DMS 273 (cell line): ENCODE data around the gene PRCC.
A peak's percentile ranks its signal among the peaks of the same experiment; 100 is the strongest.

Experiments used
- DNase-seq: peaks from one replicate; lab custom pipeline; 2025; ENCODE audit not compliant: unreplicated experiment; lab: John Stamatoyannopoulos, UW

PRCC gene

GRCh38 chr1:156795374-156795733 lies 28.0 kb downstream of the PRCC start:
- no peak for DNase-seq

DNA sequence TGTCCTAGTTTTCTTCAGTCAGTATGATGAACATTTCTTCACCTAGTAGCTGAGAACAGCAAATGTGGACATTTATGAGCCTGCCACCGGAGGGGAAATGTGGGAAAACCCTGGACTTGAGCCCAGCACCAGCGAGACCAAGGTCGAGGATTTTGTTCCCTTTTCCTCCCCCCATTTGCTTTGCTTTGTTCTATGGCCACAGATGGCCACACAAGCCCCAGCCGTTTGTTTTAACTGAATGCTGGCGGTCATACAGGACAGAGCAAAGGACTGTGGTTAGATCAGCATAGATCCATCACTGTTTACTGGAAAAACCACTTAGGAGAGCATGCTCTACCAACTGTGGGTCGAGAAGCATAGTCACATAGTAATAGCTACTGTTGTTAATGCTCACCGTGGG lies 28.5 kb downstream of the PRCC start:
- no peak for DNase-seq

GRCh38 chr1:156796340-156797097 lies 29.2 kb downstream of the PRCC start:
- DNase-seq = no peak

GRCh38 chr1:156797212-156797871 lies 30.0 kb downstream of the PRCC start:
- peak; percentile 86 for DNase-seq

DNA sequence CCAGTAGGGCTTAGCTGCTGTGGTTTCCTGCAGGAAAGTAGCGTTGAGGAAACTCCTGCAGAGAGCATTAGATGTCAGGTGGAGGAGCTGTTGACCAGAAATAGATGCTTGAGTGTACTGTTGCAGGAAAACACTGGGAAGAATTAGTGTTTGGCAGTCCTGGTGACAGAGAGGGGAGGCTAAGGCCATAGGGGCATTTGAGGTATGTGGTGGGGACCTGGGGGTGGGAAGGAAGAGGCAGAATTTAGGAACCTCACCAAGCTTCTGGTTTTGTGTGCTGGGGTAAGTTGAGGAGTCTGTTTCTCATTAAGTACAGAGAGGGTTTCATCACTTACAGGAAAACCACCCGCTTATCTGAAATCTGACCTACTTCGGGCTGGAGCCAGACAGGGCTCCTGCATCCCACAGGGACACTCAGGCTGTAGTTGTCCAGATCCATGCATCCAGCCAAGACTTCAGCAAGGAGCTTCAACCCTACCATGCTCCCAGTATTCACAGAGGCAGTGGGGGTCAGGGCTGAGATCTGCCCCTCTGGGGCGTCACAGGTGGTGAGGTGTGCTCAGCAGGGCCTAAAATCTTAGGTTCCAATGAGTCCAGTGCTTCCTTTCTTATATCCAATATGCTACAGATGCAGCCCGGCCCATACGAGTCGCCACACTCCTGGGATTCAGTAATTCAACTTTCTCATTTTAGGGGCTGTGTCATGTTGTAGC lies 34.2 kb downstream of the PRCC start:
- DNase-seq = peak; percentile 84

GRCh38 chr1:156802421-156802935 lies 35.1 kb downstream of the PRCC start:
- no peak for DNase-seq

- no peak for DNase-seq
Measured at GRCh38 chr1:156803086-156803851, 35.9 kb downstream of the PRCC start.

- DNase-seq = peak; percentile 54
Measured at GRCh38 chr1:156804026-156804425, 36.7 kb downstream of the PRCC start.

DNA sequence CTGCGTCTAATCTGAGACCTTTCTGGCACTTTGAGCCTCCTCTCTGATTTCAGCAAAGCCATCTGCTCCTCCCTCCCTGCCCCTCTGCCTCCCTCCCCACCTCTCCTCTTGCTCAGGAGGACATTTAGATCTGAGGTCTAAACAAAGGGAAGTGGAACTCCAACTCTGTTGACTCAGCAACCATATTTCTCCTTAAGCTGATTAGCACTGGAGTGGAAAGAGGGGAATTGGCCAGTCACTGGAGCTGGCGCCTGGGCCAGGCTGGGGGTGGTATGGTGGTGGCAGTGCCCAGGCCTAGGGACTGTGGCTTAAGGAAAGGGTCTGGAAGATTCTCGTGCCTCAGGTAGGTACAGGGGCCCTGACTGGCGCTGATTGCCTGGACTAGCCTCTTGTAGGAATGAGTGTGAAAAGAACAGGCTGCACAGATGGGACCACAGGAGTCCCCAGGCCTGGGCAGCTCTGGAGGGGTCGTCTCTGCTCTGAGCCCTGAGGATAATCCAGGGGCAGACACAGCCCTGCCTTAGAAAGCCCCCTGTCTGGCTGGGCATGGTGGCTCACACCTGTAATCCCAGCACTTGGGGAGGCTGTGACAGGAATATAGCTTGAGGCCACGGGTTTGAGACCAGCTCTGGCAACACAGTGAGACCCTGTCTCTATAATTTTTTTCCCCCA lies 37.4 kb downstream of the PRCC start:
- peak; percentile 96 for DNase-seq

- peak; percentile 97 for DNase-seq
Measured at GRCh38 chr1:156805766-156806511, 38.6 kb downstream of the PRCC start.

DNA sequence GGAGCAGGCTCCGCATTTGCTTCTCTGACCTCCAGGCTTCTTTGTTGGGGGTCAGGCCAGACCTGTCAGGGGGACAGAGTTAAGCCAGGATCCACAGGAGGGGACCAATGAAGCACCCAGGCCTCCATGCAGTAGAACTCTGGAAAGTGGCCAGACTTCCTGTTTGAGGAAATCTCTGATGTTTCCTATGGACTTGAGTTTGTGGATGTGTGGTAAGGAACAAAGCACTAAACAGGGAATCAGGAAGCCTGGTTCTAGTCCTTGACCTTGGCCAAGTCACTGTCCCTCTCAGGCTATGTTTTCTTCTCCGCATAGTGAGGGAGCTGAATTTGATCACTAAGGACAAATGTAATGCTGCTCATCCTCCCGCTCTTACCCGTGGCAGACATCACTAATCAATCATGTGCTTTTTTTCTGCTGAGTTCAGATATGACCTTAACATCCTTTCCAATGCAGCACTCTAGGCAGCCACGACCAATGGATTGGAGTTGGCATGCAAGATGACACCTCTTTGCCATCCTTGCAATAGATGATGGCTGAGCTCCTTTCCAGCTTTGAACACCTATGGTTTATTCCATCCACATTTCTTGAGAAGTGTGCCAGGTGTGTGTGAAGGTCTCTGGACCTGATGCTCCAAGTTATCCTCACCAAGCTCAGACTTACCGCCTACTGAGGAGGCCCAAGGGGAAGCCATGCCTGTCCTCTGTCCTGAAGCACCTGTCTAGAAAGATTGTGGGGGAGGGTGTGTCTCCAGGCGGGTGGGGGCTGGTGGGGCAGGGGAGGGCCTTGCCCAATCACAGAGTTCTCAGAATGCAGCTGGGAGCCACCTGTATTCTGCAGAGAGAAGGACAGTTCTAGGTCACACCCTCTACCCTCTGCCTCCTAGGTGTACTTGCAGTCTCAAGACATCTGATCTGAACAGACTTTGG lies 39.4 kb downstream of the PRCC start:
- DNase-seq = peak; percentile 82

DNA sequence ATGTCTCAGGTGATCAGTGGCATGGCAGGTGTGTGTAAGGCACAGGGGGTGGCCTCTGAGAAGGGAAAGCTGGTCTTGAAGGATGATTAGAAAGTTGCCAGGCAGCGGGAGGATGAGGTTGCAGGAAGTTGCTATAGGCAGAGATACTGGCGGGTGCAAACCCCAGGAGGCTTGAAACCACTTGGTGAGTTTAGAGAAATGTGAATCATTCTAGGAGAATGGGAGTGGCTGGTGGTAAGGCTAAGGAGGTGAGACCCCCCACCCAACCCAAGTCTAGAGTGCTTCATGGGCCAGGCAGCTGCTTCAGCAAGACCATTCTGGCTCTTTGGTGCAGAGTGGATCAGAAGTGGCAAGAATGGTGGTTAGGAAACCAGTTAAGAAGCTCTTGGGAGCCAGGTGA lies 40.3 kb downstream of the PRCC start:
- no peak for DNase-seq

DNA sequence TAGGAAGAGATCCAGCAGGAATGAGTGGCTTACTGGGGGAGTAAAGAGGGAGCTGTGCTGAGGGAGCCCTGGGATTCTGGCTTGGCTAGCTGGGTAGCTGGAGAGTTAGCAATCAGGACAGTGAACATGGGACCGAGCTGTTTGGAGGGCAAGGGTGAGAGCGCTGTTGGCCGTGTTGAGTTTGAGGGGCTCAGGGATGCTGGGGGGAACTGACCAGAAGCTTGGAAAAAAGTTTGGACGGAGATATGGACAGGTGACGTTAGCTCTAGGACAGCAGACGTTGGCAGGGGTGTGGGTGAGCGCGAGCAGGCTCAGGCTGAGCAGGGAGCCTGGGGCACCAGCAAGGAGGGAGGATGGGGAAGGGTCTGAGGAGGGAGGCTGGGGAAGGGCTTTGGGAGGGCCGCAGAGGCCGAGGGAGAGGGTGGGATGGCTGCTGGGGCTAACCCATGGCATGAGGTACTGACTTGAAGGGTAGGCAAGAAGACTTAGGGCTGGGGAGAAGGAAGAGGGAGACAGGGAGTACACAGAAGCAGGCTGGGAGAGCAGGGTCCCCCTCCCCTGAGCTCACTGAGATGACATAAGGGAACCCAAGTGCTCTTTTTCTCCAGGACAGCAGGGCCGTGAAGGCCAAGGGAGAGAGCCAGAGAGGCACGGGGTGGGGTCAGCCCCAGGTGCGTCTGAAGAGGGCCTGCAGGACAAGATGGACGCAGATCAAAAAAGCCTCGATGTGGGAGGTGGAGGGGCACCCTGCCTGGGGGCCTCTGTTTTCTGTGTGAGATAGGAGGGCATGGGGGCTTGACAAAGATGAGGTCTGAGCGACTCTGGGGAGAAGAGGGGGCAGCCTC lies 41.1 kb downstream of the PRCC start:
- DNase-seq = no peak

DNA sequence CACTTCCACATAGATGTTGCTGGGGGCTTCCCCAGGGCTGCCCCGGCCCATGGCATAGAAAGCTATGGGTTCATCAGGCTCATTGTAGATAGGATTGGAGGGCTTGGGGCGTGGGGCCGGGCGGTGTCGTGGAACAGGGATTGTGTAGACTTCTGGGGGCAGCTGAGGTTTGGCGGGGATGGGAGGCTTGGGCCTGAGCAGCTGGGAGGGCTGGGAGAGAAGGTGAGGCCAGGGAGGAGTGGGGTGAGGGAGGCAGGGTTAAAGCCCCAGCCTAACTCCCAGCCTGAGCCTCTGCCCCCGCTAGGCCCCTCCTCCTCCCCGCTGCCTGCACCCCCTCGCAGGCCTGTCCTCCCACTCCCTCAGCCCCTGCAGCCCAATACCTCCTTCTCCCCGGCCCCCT lies 41.9 kb downstream of the PRCC start:
- DNase-seq = no peak

- no peak for DNase-seq
Measured at GRCh38 chr1:156809711-156810366, 42.5 kb downstream of the PRCC start.

DNA sequence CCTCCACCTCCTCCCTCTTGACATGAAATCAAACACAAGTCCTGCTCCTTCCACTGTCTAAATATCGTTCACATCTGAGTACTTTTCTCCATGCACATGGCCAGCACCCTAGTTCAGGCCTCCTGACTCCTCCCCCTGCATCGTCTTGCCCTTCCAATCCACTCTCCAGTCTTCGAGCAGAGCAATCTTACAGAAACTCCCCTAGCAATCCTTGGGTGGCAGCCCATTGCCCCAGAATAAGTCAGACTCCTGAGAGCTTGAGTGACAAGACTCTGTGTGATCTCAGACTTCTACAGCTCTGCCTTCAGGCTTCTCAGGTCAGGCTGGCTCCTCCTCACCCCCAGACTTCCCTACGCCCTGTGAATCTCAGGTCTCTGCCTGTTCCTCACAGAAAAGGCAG lies 43.8 kb downstream of the PRCC start:
- no peak for DNase-seq

DNA sequence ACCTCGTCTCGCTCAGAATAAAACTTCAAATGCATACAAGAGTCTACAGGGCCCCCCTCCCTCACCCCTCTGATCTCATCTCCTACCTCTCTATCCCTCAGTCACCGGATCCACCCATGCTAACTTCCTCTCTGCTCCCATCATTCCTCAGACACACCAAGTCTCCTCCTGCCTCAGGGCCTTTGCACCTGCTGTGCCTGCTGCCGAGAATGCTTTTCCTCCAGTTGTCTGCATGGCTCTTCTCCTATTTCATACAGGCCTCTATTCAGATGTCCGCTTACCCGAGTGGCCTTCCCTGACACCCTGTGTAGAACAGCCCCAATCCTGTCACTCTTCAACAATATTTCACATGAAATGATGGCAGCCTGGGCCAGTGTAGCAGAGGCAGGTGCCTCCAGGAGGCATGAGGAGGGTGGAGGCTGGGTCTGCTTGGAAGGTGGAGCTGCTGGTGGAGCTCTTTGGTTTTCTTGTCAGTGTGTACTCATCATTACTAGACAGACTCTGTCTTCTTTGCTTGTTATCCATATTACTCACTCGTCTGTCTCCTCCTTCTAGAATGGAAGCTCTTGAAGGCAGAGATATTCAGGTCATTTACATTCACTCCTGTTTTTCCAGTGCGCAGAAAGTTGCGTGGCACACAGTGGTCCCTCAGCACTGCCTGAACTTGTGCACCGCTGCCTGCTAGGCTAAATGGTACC lies 45.1 kb downstream of the PRCC start:
- no peak for DNase-seq
